ENCODE results near the gene QRFP. TPM values are rescaled to one million over a fixed set of nuclear protein-coding genes. Genes with fewer than 3 reads are reported as not detected.

QRFP gene
- total RNA-seq, 1 experiment from 2014 or later, result not detected

- Mint-ChIP-seq H3K27ac (ENCODE audit: low read depth, unreplicated experiment) (no peak overlapping the region), H3K9me3 (ENCODE audit: unreplicated experiment) (no peaks in the 10 kb centered on the region), H3K4me3 (ENCODE audit: unreplicated experiment) (no peak overlapping the region), H3K27me3 (ENCODE audit: insufficient read depth, unreplicated experiment) (no peaks in the 10 kb centered on the region), H3K4me1 (ENCODE audit: insufficient read depth, unreplicated experiment) (peaks cover 6% of the 10 kb centered on the region), H3K36me3 (ENCODE audit: insufficient read depth, unreplicated experiment) (peaks cover 65% of the 10 kb centered on the region)
- no TSS peak for BruUV-seq (replicated peaks)
- ChIA-PET CTCF (interaction anchor here (0.6 to 10.8 kb wide), 16 partner anchors 10 to 603 kb away, joined by 3 to 235 read pairs (median 4); no protein-coding TSS in a partner anchor), POLR2A (interaction anchor here (0.6 to 2.7 kb wide), 6 partner anchors 18 to 171 kb away, joined by 3 to 6 read pairs (median 3); partner anchors contain the start of gene EXOSC2)
- no peak for DNase-seq (ENCODE audit: unreplicated experiment)
- no peak for TF ChIP-seq CTCF (IDR thresholded peaks at IDR 0.05; ENCODE audit: unreplicated experiment)
- intact Hi-C loops (cut with micrococcal nuclease), result no loop called here
Observed at GRCh38 chr9:130864541-130864940, 32.1 kb downstream of the QRFP start.

GRCh38 chr9:130862747-130863146, 33.9 kb downstream of the QRFP start:
- Mint-ChIP-seq H3K4me3 (ENCODE audit: unreplicated experiment) (no peak overlapping the region), H3K9me3 (ENCODE audit: unreplicated experiment) (no peaks in the 10 kb centered on the region), H3K36me3 (ENCODE audit: insufficient read depth, unreplicated experiment) (peaks cover 67% of the 10 kb centered on the region), H3K4me1 (ENCODE audit: insufficient read depth, unreplicated experiment) (peaks cover 6% of the 10 kb centered on the region), H3K27me3 (ENCODE audit: insufficient read depth, unreplicated experiment) (no peaks in the 10 kb centered on the region), H3K27ac (ENCODE audit: low read depth, unreplicated experiment) (peak overlapping the region; percentile 32)
- no peak for DNase-seq (ENCODE audit: unreplicated experiment)
- no TSS peak for BruUV-seq (replicated peaks)
- no peak for TF ChIP-seq CTCF (IDR thresholded peaks at IDR 0.05; ENCODE audit: unreplicated experiment)
- CTCF ChIA-PET, result interaction anchor here (0.6 to 10.8 kb wide), 11 partner anchors 7 to 157 kb away, joined by 3 to 235 read pairs (median 3); no protein-coding TSS in a partner anchor
- intact Hi-C loops (cut with micrococcal nuclease), result loop anchor here (1.0 kb wide), 2 partner anchors 28 to 91 kb away; no protein-coding TSS in a partner anchor
- POLR2A ChIA-PET, result interaction anchor here (0.7 to 2.7 kb wide), 5 partner anchors 18 to 148 kb away, joined by 3 to 6 read pairs (median 3); no protein-coding TSS in a partner anchor

- Mint-ChIP-seq H3K27ac (ENCODE audit: low read depth, unreplicated experiment) (peak overlapping the region; percentile 32), H3K9me3 (ENCODE audit: unreplicated experiment) (no peaks in the 10 kb centered on the region), H3K36me3 (ENCODE audit: insufficient read depth, unreplicated experiment) (peaks cover 73% of the 10 kb centered on the region), H3K4me3 (ENCODE audit: unreplicated experiment) (no peak overlapping the region), H3K27me3 (ENCODE audit: insufficient read depth, unreplicated experiment) (no peaks in the 10 kb centered on the region), H3K4me1 (ENCODE audit: insufficient read depth, unreplicated experiment) (peaks cover 6% of the 10 kb centered on the region)
- BruUV-seq (replicated peaks), result no TSS peak
- intact Hi-C loops (cut with micrococcal nuclease), result no loop called here
- ChIA-PET POLR2A (interaction anchor here (0.6 to 1.1 kb wide), 3 partner anchors 26 to 147 kb away, joined by 3 read pairs; no protein-coding TSS in a partner anchor), CTCF (interaction anchor here (0.6 to 10.8 kb wide), 7 partner anchors 8 to 157 kb away, joined by 3 to 235 read pairs (median 3); no protein-coding TSS in a partner anchor)
- no peak for TF ChIP-seq CTCF (IDR thresholded peaks at IDR 0.05; ENCODE audit: unreplicated experiment)
- DNase-seq (ENCODE audit: unreplicated experiment), result no peak
Observed at GRCh38 chr9:130862217-130862616, 34.4 kb downstream of the QRFP start.

- no peak for TF ChIP-seq CTCF (IDR thresholded peaks at IDR 0.05; ENCODE audit: unreplicated experiment)
- DNase-seq (ENCODE audit: unreplicated experiment), result no peak
- H3K27me3 Mint-ChIP-seq (ENCODE audit: insufficient read depth, unreplicated experiment), result no peaks in the 10 kb centered on the region
- peaks cover 73% of the 10 kb centered on the region for H3K36me3 Mint-ChIP-seq (ENCODE audit: insufficient read depth, unreplicated experiment)
- H3K9me3 Mint-ChIP-seq (ENCODE audit: unreplicated experiment), result no peaks in the 10 kb centered on the region
- intact Hi-C loops (cut with micrococcal nuclease), result no loop called here
- peaks cover 6% of the 10 kb centered on the region for H3K4me1 Mint-ChIP-seq (ENCODE audit: insufficient read depth, unreplicated experiment)
- POLR2A ChIA-PET, result interaction anchor here (0.6 to 0.7 kb wide), 2 partner anchors 25 to 146 kb away, joined by 3 read pairs; no protein-coding TSS in a partner anchor
- no peak overlapping the region for H3K27ac Mint-ChIP-seq (ENCODE audit: low read depth, unreplicated experiment)
- no TSS peak for BruUV-seq (replicated peaks)
- CTCF ChIA-PET, result interaction anchor here (1.3 to 10.8 kb wide), 5 partner anchors 8 to 156 kb away, joined by 3 to 235 read pairs (median 4); no protein-coding TSS in a partner anchor
- no peak overlapping the region for H3K4me3 Mint-ChIP-seq (ENCODE audit: unreplicated experiment)
Observed at GRCh38 chr9:130861372-130862180, 35.0 kb downstream of the QRFP start.

Data from MCF 10A (cell line).